ENCODE results near the gene TUBAL3.

DNA sequence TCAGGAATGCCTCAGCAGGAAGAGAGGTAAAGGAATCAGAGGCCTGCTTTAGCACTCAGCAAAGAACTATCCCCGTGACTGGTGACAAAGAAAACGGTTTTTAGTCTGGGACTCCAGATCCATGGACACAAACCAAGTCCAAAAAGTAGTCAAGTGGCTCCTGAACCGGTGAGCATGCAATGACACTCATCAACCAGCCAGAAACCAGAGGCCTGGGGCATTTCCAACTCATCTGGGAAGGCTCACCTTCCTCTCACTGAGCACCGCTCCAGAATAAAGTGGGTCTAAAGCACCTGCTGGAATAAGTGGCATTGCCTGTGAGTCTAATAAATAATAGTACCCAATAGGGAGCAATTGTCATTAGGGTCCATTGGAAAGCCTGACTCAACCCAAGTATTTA, 57.7 kb downstream of the TUBAL3 start:
- TF ChIP-seq, protein P1, sequence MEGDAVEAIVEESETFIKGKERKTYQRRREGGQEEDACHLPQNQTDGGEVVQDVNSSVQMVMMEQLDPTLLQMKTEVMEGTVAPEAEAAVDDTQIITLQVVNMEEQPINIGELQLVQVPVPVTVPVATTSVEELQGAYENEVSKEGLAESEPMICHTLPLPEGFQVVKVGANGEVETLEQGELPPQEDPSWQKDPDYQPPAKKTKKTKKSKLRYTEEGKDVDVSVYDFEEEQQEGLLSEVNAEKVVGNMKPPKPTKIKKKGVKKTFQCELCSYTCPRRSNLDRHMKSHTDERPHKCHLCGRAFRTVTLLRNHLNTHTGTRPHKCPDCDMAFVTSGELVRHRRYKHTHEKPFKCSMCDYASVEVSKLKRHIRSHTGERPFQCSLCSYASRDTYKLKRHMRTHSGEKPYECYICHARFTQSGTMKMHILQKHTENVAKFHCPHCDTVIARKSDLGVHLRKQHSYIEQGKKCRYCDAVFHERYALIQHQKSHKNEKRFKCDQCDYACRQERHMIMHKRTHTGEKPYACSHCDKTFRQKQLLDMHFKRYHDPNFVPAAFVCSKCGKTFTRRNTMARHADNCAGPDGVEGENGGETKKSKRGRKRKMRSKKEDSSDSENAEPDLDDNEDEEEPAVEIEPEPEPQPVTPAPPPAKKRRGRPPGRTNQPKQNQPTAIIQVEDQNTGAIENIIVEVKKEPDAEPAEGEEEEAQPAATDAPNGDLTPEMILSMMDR (conservative IDR thresholded peaks at IDR 0.05; ENCODE audit: low read length) = no peak
- no peak for TF ChIP-seq EZH2phosphoT487 (IDR thresholded peaks at IDR 0.05; ENCODE audit: borderline replicate concordance)
